H1 (cell line): ENCODE results near the gene FAM120A. TPM values are rescaled to one million over a fixed set of nuclear protein-coding genes. Genes with fewer than 3 reads are reported as not detected.

ENCODE experiments used
- CTCF ChIA-PET: fragments of 300-600 bp; sonication (Branson Sonifier 250); formaldehyde crosslinking; loops from one replicate; lab custom pipeline; 2021; ENCODE audit not compliant: partially characterized antibody; lab: Charles Lee
- POLR2A ChIA-PET: fragments of 300-600 bp; sonication (Branson Sonifier 250); formaldehyde crosslinking; loops from one replicate; lab custom pipeline; 2021; ENCODE audit warnings: inconsistent platforms; ENCODE audit not compliant: partially characterized antibody; lab: Charles Lee
- DNase-seq, 2 experiments: peaks; one replicate each; pipeline versions ENCODE4 v3.0.0 to v3.0.0-alpha.2; 2010 to 2022; ENCODE audit warnings: low spot score in 2 of 2, low read depth in 1 of 2, mixed read lengths in 1 of 2
- FAIRE-seq: peaks from 2 replicates; lab custom pipeline; 2011; peaks lifted over from hg19 to GRCh38; lab: Jason Lieb, UNC
- H2AFZ ChIP-seq: 2 replicates; pipeline ENCODE4 v1.8.1; 2012; ENCODE audit warnings: low read length, inconsistent platforms
- H2AK5ac ChIP-seq: 2 replicates; pipeline ENCODE4 v1.6.1; 2013; ENCODE audit warnings: low read depth, low read length
- H2BK120ac ChIP-seq: replicated peaks from 2 replicates; pipeline ENCODE3; 2013; ENCODE audit warnings: low read depth, low read length, inconsistent platforms
- H2BK12ac ChIP-seq: 2 replicates; pipeline ENCODE4 v1.6.1; 2013; ENCODE audit warnings: low read depth, low read length
- H2BK15ac ChIP-seq: 2 replicates; pipeline ENCODE4 v1.6.1; 2013; ENCODE audit warnings: low read length
- H2BK20ac ChIP-seq: 2 replicates; pipeline ENCODE4 v1.6.1; 2013; ENCODE audit warnings: low read length
- H2BK5ac ChIP-seq: 2 replicates; pipeline ENCODE4 v1.6.1; 2013; ENCODE audit warnings: low read depth, low read length
- H3K14ac ChIP-seq: 2 replicates; pipeline ENCODE4 v1.6.1; 2013; ENCODE audit warnings: inconsistent platforms; ENCODE audit not compliant: insufficient read length
- H3K18ac ChIP-seq: 2 replicates; pipeline ENCODE4 v1.6.1; 2013; ENCODE audit warnings: low read length; ENCODE audit errors: extremely low read depth
- H3K23ac ChIP-seq: 2 replicates; pipeline ENCODE4 v1.6.1; 2013; ENCODE audit warnings: inconsistent platforms; ENCODE audit not compliant: insufficient read length
- H3K23me2 ChIP-seq: 2 replicates; pipeline ENCODE4 v1.6.1; 2013; ENCODE audit warnings: low read depth, low read length
- H3K27ac ChIP-seq: 2 replicates; pipeline ENCODE4 v1.6.1; 2011; ENCODE audit warnings: low read depth, low read length, inconsistent platforms
- H3K27me3 ChIP-seq, 4 experiments: replicated peaks in 1 of 4; 1 replicate in 1 of 4; 2 replicates in 3 of 4; pipeline versions ENCODE4 v1.6.1 to v1.8.1; 2011 to 2013; ENCODE audit warnings: low read length in 3 of 4, mild to moderate bottlenecking in 3 of 4, inconsistent platforms in 2 of 4, mixed read lengths in 2 of 4, moderate library complexity in 1 of 4; ENCODE audit not compliant: control insufficient read depth in 3 of 4, insufficient read depth in 3 of 4; ENCODE audit errors: extremely low read depth in 1 of 4
- H3K36me3 ChIP-seq, 4 experiments: 2 replicates each; pipeline versions ENCODE4 v1.6.1 to v1.8.1; 2011 to 2013; ENCODE audit warnings: mild to moderate bottlenecking in 4 of 4, low read length in 3 of 4, moderate library complexity in 2 of 4, control low read depth in 1 of 4, inconsistent platforms in 1 of 4; ENCODE audit not compliant: insufficient read depth in 4 of 4, control insufficient read depth in 2 of 4
- H3K4ac ChIP-seq: replicated peaks from 2 replicates; pipeline ENCODE3; 2013; ENCODE audit warnings: low read length, low read depth, mixed read lengths, inconsistent platforms; ENCODE audit not compliant: insufficient read length
- H3K4me1 ChIP-seq, 4 experiments: replicated peaks in 1 of 4; 1 replicate in 1 of 4; 2 replicates in 3 of 4; pipeline versions ENCODE4 v1.6.1 to v1.8.1; 2011 to 2013; ENCODE audit warnings: low read length in 3 of 4, inconsistent platforms in 2 of 4, mixed read lengths in 1 of 4; ENCODE audit not compliant: insufficient read depth in 4 of 4, control insufficient read depth in 3 of 4
- H3K4me2 ChIP-seq, 2 experiments: 2 replicates each; pipeline versions ENCODE4 v1.6.1 to v1.8.1; 2011 to 2013; ENCODE audit warnings: low read depth in 2 of 2, low read length in 2 of 2, control low read depth in 1 of 2, inconsistent platforms in 1 of 2, mild to moderate bottlenecking in 1 of 2; ENCODE audit not compliant: insufficient read depth in 1 of 2
- H3K4me3 ChIP-seq, 4 experiments: fragments of 200-600, 300-600 bp in 1 of 4; sonication (generic), shearing (Covaris generic), sonication (Bioruptor Twin) in 1 of 4; 2 replicates each; pipeline versions ENCODE4 v1.5.1 to v1.8.1; 2011 to 2016; ENCODE audit warnings: low read length in 4 of 4, low read depth in 3 of 4, control low read depth in 2 of 4, inconsistent platforms in 2 of 4, mild to moderate bottlenecking in 2 of 4, mixed read lengths in 1 of 4, moderate library complexity in 1 of 4; ENCODE audit not compliant: insufficient read depth in 2 of 4; ENCODE audit errors: extremely low read depth in 1 of 4
- H3K56ac ChIP-seq: replicated peaks from 2 replicates; pipeline ENCODE3; 2013; ENCODE audit warnings: low read depth, mild to moderate bottlenecking, mixed read lengths, low read length, inconsistent platforms; ENCODE audit not compliant: insufficient read length
- H3K79me1 ChIP-seq: 2 replicates; pipeline ENCODE4 v1.6.1; 2013; ENCODE audit warnings: low read depth, low read length, control low read depth
- H3K79me2 ChIP-seq, 2 experiments: 2 replicates each; pipeline versions ENCODE4 v1.6.1 to v1.8.1; 2012 to 2013; ENCODE audit warnings: low read length in 2 of 2, mild to moderate bottlenecking in 2 of 2, inconsistent platforms in 1 of 2; ENCODE audit not compliant: insufficient read depth in 2 of 2, control insufficient read depth in 1 of 2
- H3K9ac ChIP-seq, 4 experiments: replicated peaks in 1 of 4; 1 replicate in 1 of 4; 2 replicates in 3 of 4; pipeline versions ENCODE4 v1.6.1 to v1.8.1; 2011 to 2013; ENCODE audit warnings: low read depth in 3 of 4, low read length in 3 of 4, control low read depth in 2 of 4, mild to moderate bottlenecking in 2 of 4, moderate library complexity in 2 of 4, inconsistent platforms in 1 of 4; ENCODE audit errors: extremely low read depth in 1 of 4
- H3K9me3 ChIP-seq, 2 experiments: 2 replicates each; pipeline versions ENCODE4 v1.6.1 to v1.8.1; 2012 to 2013; ENCODE audit warnings: mild to moderate bottlenecking in 2 of 2, moderate library complexity in 2 of 2, control low read depth in 1 of 2, inconsistent platforms in 1 of 2, low read depth in 1 of 2, low read length in 1 of 2, mixed read lengths in 1 of 2; ENCODE audit not compliant: insufficient read depth in 2 of 2
- H4K20me1 ChIP-seq, 2 experiments: replicated peaks in 1 of 2; 2 replicates each; pipeline versions ENCODE3 to v1.8.1; 2011 to 2013; ENCODE audit warnings: inconsistent platforms in 2 of 2, low read length in 2 of 2, mild to moderate bottlenecking in 1 of 2; ENCODE audit not compliant: insufficient read depth in 2 of 2, control insufficient read depth in 1 of 2
- H4K5ac ChIP-seq: 2 replicates; pipeline ENCODE4 v1.6.1; 2013; ENCODE audit warnings: low read length, low read depth, mixed read lengths, inconsistent platforms; ENCODE audit not compliant: insufficient read length
- H4K8ac ChIP-seq: 2 replicates; pipeline ENCODE4 v1.8.0; 2013; ENCODE audit warnings: mild to moderate bottlenecking, moderate library complexity, low read length, inconsistent platforms; ENCODE audit not compliant: insufficient read depth; ENCODE audit errors: extremely low read depth
- H4K91ac ChIP-seq: replicated peaks from 2 replicates; pipeline ENCODE3; 2013; ENCODE audit warnings: low read length, mixed read lengths, inconsistent platforms; ENCODE audit not compliant: insufficient read length
- HDAC6 ChIP-seq: IDR thresholded peaks from one replicate; pipeline ENCODE4 v1.7.1; 2012; ENCODE audit warnings: low read depth, mild to moderate bottlenecking, inconsistent platforms, low read length, moderate library complexity
- RFX5 ChIP-seq: IDR thresholded peaks from 2 replicates; pipeline ENCODE4 v1.6.1; 2011; ENCODE audit warnings: low read depth, low read length, improper control_type of control experiment, borderline replicate concordance
- SP1 ChIP-seq: IDR thresholded peaks from 2 replicates; pipeline ENCODE4 v1.6.1; 2011; ENCODE audit warnings: low read depth, low read length
- TAF1 ChIP-seq: IDR thresholded peaks from 2 replicates; pipeline ENCODE4 v1.6.1; 2011; ENCODE audit warnings: mild to moderate bottlenecking, low read depth, low read length
- WGBS, 2 experiments: shearing (Covaris generic) in 1 of 2; methylation state at CpG; one replicate each; pipeline versions ENCODE4 v1.1.6 to v1.1.7; 2013 to 2015; ENCODE audit warnings: low lambda C conversion rate in 2 of 2, mixed read lengths in 2 of 2, inconsistent platforms in 1 of 2, low coverage in 1 of 2, missing lambda C conversion rate in 1 of 2; ENCODE audit not compliant: insufficient replicate concordance in 2 of 2, insufficient coverage in 1 of 2, insufficient read length in 1 of 2; ENCODE audit errors: extremely low coverage in 1 of 2, missing lambda C conversion rate in 1 of 2; 5-methylcytosine and 5-hydroxymethylcytosine counted together
- polyA plus RNA-seq, 7 experiments: library from polyadenylated mRNA; depleted of rRNA in 3 of 7; stranded (reverse) in 5 of 7; unstranded in 2 of 7; fragments of >200 nt in 5 of 7; fragments of 200-250 nt in 2 of 7; gene quantifications; 1 replicate in 5 of 7; 2 replicates in 1 of 7; 4 replicates in 1 of 7; pipeline versions ENCODE4 v1.2.1 to v1.2.3, GENCODE V29; 2011 to 2013; ENCODE audit warnings: missing spikeins in 2 of 7, mixed read lengths in 2 of 7
- total RNA-seq: library from RNA; stranded (reverse); fragmentation: NEBNext Ultra II Directional; extraction: Animal tissue kit (Norgen Biotek cat#: 25700); gene quantifications from 2 replicates; pipeline ENCODE4 v1.2.1, GENCODE V29; 2021

FAM120A gene
- total and polyA plus RNA-seq, 2 of the 8 experiments (the other 6 are each of a cell fraction or from before 2014, with no cell fraction given), result 24.9 to 54.7 TPM

DNA sequence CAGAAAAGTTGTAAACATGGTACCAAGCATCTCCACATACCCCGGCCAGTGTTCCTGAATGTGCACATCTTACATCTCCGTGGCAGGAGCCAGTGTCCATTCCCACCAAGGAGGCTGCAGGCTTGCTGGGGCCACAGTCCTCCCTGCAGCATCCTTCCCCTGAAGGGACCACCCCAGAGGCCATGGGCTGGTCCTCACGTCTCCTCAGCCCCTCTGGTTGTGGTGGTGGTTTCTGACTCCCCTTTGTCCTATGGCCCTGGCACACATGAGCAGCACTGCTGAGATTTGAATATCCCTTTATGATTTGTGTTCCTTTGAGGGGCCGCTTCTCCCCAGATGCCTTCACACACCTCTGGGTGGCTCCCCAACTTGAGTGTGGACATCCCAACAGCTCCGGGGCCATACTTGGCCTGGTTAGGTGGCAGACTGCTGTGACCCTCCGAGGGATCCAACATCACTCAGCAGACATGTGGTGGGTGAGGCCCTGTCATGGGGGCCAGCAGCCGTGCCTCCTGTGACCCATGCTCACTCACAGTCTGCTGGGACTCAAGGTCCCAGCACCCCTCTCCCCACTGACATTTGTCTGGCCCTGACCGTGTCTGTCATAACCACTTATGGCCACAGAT is 139.2 kb downstream of the FAM120A start:
- Histone ChIP-seq H3K14ac (no peak overlapping the region), H4K20me1 (peaks cover 5 to 8% of the 10 kb centered on the region in 2 experiments), H3K23ac (no peak overlapping the region), H2BK120ac (no peak overlapping the region), H3K4ac (no peak overlapping the region), H4K91ac (no peak overlapping the region), H3K27ac (no peak overlapping the region), H4K5ac (no peak overlapping the region), H2BK15ac (no peak overlapping the region), H2BK12ac (no peak overlapping the region), H3K9me3 (no peaks in the 10 kb centered on the region), H2AFZ (no peak overlapping the region), H3K4me1 (peaks cover 0 to 10% (median 5%) of the 10 kb centered on the region in 4 experiments; a peak in 6 of 7 replicates), H3K4me2 (no peak overlapping the region), H3K4me3 (no peak overlapping the region), H2AK5ac (no peak overlapping the region), H2BK5ac (no peak overlapping the region; the same call in 1 of the 2 replicates), H3K36me3 (no peaks in the 10 kb centered on the region), H4K8ac (no peak overlapping the region), H3K79me1 (peaks cover 11% of the 10 kb centered on the region), H3K56ac (no peak overlapping the region), H3K23me2 (no peaks in the 10 kb centered on the region), H3K9ac (no peak overlapping the region), H3K18ac (no peak overlapping the region), H3K79me2 (peaks cover 0 to 24% of the 10 kb centered on the region in 2 experiments; a peak in 2 of 4 replicates), H2BK20ac (no peak overlapping the region), H3K27me3 (no peaks in the 10 kb centered on the region)
- FAIRE-seq, result no peak
- 93% methylated on average over 8 of the region's 8 CpGs; no CpG with 5 or more reads in 1 of the 2 experiments for WGBS, 2 experiments
- POLR2A ChIA-PET, result interaction anchor here (0.6 to 1.0 kb wide), 2 partner anchors 8 to 9 kb away, joined by 3 read pairs; no protein-coding TSS in a partner anchor
- DNase-seq, result peak in 1 of 2 experiments; percentile 37
- CTCF ChIA-PET, result interaction anchor here (1.0 to 1.4 kb wide), 5 partner anchors 9 to 57 kb away, joined by 3 to 5 read pairs (median 3); no protein-coding TSS in a partner anchor
- TF ChIP-seq HDAC6 (no peak), RFX5 (no peak), SP1 (no peak), TAF1 (no peak)
